ENCODE measurements around the gene KIF21A. TPM values are rescaled to one million over a fixed set of nuclear protein-coding genes. Genes with fewer than 3 reads are reported as not detected.

Gene KIF21A
- total and polyA plus RNA-seq, 3 experiments from 2014 or later: 18.8 to 44.6 (median 43.9) TPM

- H3K36me3 Mint-ChIP-seq: peaks cover 17 to 41% (median 17%) of the 10 kb centered on the region in 3 donors
- Histone ChIP-seq H3K4me1 (ENCODE audit: insufficient read depth, low read length) (peaks cover 16% of the 10 kb centered on the region), H3K27me3 (ENCODE audit: insufficient read depth, low read length, poor library complexity, severe bottlenecking) (no peaks in the 10 kb centered on the region), H3K9me3 (ENCODE audit: low read length) (no peaks in the 10 kb centered on the region), H3K36me3 (ENCODE audit: insufficient read depth, low read length) (no peaks in the 10 kb centered on the region), H3K4me3 (ENCODE audit: low read length) (peak overlapping the region; percentile 18), H3K27ac (ENCODE audit: low read depth, low read length) (peak overlapping the region; percentile 12)
- H3K9me3 Mint-ChIP-seq: peaks cover 0 to 6% (median 0%) of the 10 kb centered on the region in 5 donors
- peak overlapping the region; percentile 54 to 85 (median 76) for H3K4me3 Mint-ChIP-seq
- ChIA-PET POLR2A (interaction anchor here (1.1 kb wide), 1 partner anchor 288 kb away, joined by 3 read pairs; the partner anchor contains the start of gene ABCD2), CTCF (interaction anchor here (1.5 kb wide), 1 partner anchor 659 kb away, joined by 3 read pairs; no protein-coding TSS in a partner anchor)
- no peaks in the 10 kb centered on the region for H3K27me3 Mint-ChIP-seq
- peak in 1 of 5 donors; percentile 29 for DNase-seq
- peak overlapping the region; percentile 70 to 94 (median 92) for H3K27ac Mint-ChIP-seq
- peaks cover 32 to 43% (median 39%) of the 10 kb centered on the region in 3 donors for H3K4me1 Mint-ChIP-seq
Observed at GRCh38 chr12:39331539-39332261, 111.2 kb downstream of the KIF21A start.

GRCh38 chr12:39329876-39330275 is 113.0 kb downstream of the KIF21A start:
- CTCF ChIA-PET: no interaction called here
- Mint-ChIP-seq H3K4me3 (peak overlapping the region in 2 of 7 donors; percentile 18 to 36), H3K9me3 (peaks cover 0 to 6% (median 0%) of the 10 kb centered on the region in 5 donors), H3K36me3 (peaks cover 17 to 40% (median 21%) of the 10 kb centered on the region in 3 donors), H3K4me1 (peaks cover 32 to 43% (median 39%) of the 10 kb centered on the region in 3 donors), H3K27me3 (no peaks in the 10 kb centered on the region), H3K27ac (peak overlapping the region in 2 of 8 donors; percentile 37 to 63)
- H3K36me3 ChIP-seq (ENCODE audit: insufficient read depth, low read length): no peaks in the 10 kb centered on the region
- no peaks in the 10 kb centered on the region for H3K9me3 ChIP-seq (ENCODE audit: low read length)
- no peak for DNase-seq
- POLR2A ChIA-PET: no interaction called here
- H3K4me3 ChIP-seq (ENCODE audit: low read length): no peak overlapping the region
- no peak overlapping the region for H3K27ac ChIP-seq (ENCODE audit: low read depth, low read length)
- peaks cover 16% of the 10 kb centered on the region for H3K4me1 ChIP-seq (ENCODE audit: insufficient read depth, low read length)
- H3K27me3 ChIP-seq (ENCODE audit: insufficient read depth, low read length, poor library complexity, severe bottlenecking): no peaks in the 10 kb centered on the region

- Mint-ChIP-seq H3K27ac (peak overlapping the region in 5 of 8 donors; percentile 1 to 80 (median 11)), H3K27me3 (no peaks in the 10 kb centered on the region), H3K9me3 (peaks cover 0 to 6% (median 0%) of the 10 kb centered on the region in 5 donors), H3K36me3 (peaks cover 17 to 43% (median 21%) of the 10 kb centered on the region in 3 donors), H3K4me1 (peaks cover 32 to 43% (median 39%) of the 10 kb centered on the region in 3 donors), H3K4me3 (no peak overlapping the region)
- ChIA-PET POLR2A (no interaction called here), CTCF (no interaction called here)
- H3K36me3 ChIP-seq (ENCODE audit: insufficient read depth, low read length): no peaks in the 10 kb centered on the region
- H3K27ac ChIP-seq (ENCODE audit: low read depth, low read length): no peak overlapping the region
- no peak for DNase-seq
- no peak overlapping the region for H3K4me3 ChIP-seq (ENCODE audit: low read length)
- no peaks in the 10 kb centered on the region for H3K27me3 ChIP-seq (ENCODE audit: insufficient read depth, low read length, poor library complexity, severe bottlenecking)
- no peaks in the 10 kb centered on the region for H3K9me3 ChIP-seq (ENCODE audit: low read length)
- H3K4me1 ChIP-seq (ENCODE audit: insufficient read depth, low read length): peaks cover 16% of the 10 kb centered on the region
Observed at GRCh38 chr12:39329018-39329417, 113.9 kb downstream of the KIF21A start.

- Histone ChIP-seq H3K9me3 (ENCODE audit: low read length) (no peaks in the 10 kb centered on the region), H3K27me3 (ENCODE audit: insufficient read depth, low read length, poor library complexity, severe bottlenecking) (no peaks in the 10 kb centered on the region), H3K36me3 (ENCODE audit: insufficient read depth, low read length) (no peaks in the 10 kb centered on the region), H3K27ac (ENCODE audit: low read depth, low read length) (no peak overlapping the region), H3K4me3 (ENCODE audit: low read length) (no peak overlapping the region), H3K4me1 (ENCODE audit: insufficient read depth, low read length) (peaks cover 16% of the 10 kb centered on the region)
- DNase-seq: no peak
- Mint-ChIP-seq H3K27ac (peak overlapping the region in 2 of 8 donors; percentile 19 to 24), H3K9me3 (peaks cover 0 to 6% (median 0%) of the 10 kb centered on the region in 5 donors), H3K4me1 (peaks cover 32 to 43% (median 39%) of the 10 kb centered on the region in 3 donors), H3K27me3 (no peaks in the 10 kb centered on the region), H3K36me3 (peaks cover 17 to 42% (median 21%) of the 10 kb centered on the region in 3 donors), H3K4me3 (no peak overlapping the region)
- POLR2A ChIA-PET: no interaction called here
- CTCF ChIA-PET: interaction anchor here (1.2 kb wide), 1 partner anchor 9 kb away, joined by 6 read pairs; no protein-coding TSS in a partner anchor
Observed at GRCh38 chr12:39327965-39328364, 115.0 kb downstream of the KIF21A start.

- no peak for DNase-seq
- H3K9me3 ChIP-seq (ENCODE audit: low read length): no peaks in the 10 kb centered on the region
- Mint-ChIP-seq H3K9me3 (peaks cover 0 to 4% (median 0%) of the 10 kb centered on the region in 5 donors), H3K4me1 (peaks cover 29 to 38% (median 36%) of the 10 kb centered on the region in 3 donors), H3K36me3 (peaks cover 14 to 41% (median 23%) of the 10 kb centered on the region in 3 donors), H3K27me3 (no peaks in the 10 kb centered on the region), H3K27ac (peak overlapping the region in 4 of 8 donors; percentile 19 to 87 (median 66)), H3K4me3 (no peak overlapping the region)
- CTCF ChIA-PET: interaction anchor here (1.2 kb wide), 1 partner anchor 9 kb away, joined by 6 read pairs; no protein-coding TSS in a partner anchor
- H3K36me3 ChIP-seq (ENCODE audit: insufficient read depth, low read length): no peaks in the 10 kb centered on the region
- no peaks in the 10 kb centered on the region for H3K27me3 ChIP-seq (ENCODE audit: insufficient read depth, low read length, poor library complexity, severe bottlenecking)
- H3K27ac ChIP-seq (ENCODE audit: low read depth, low read length): no peak overlapping the region
- no peak overlapping the region for H3K4me3 ChIP-seq (ENCODE audit: low read length)
- peaks cover 12% of the 10 kb centered on the region for H3K4me1 ChIP-seq (ENCODE audit: insufficient read depth, low read length)
- POLR2A ChIA-PET: no interaction called here
Observed at GRCh38 chr12:39327510-39327909, 115.4 kb downstream of the KIF21A start.

- H3K4me1 ChIP-seq (ENCODE audit: insufficient read depth, low read length): no peaks in the 10 kb centered on the region
- Mint-ChIP-seq H3K36me3 (peaks cover 8 to 39% (median 16%) of the 10 kb centered on the region in 3 donors), H3K9me3 (no peaks in the 10 kb centered on the region), H3K4me3 (no peak overlapping the region), H3K27ac (no peak overlapping the region), H3K27me3 (no peaks in the 10 kb centered on the region), H3K4me1 (peaks cover 4 to 7% (median 4%) of the 10 kb centered on the region in 3 donors)
- ChIA-PET POLR2A (no interaction called here), CTCF (interaction anchor here (0.6 to 2.6 kb wide), 5 partner anchors 8 to 672 kb away, joined by 3 to 10 read pairs (median 3); no protein-coding TSS in a partner anchor)
- H3K9me3 ChIP-seq (ENCODE audit: low read length): no peaks in the 10 kb centered on the region
- no peaks in the 10 kb centered on the region for H3K36me3 ChIP-seq (ENCODE audit: insufficient read depth, low read length)
- no peak overlapping the region for H3K4me3 ChIP-seq (ENCODE audit: low read length)
- H3K27me3 ChIP-seq (ENCODE audit: insufficient read depth, low read length, poor library complexity, severe bottlenecking): no peaks in the 10 kb centered on the region
- DNase-seq: no peak
- no peak overlapping the region for H3K27ac ChIP-seq (ENCODE audit: low read depth, low read length)
Observed at GRCh38 chr12:39319180-39319579, 123.7 kb downstream of the KIF21A start.

- Histone ChIP-seq H3K27me3 (ENCODE audit: insufficient read depth, low read length, poor library complexity, severe bottlenecking) (no peaks in the 10 kb centered on the region), H3K4me1 (ENCODE audit: insufficient read depth, low read length) (no peaks in the 10 kb centered on the region), H3K9me3 (ENCODE audit: low read length) (no peaks in the 10 kb centered on the region), H3K4me3 (ENCODE audit: low read length) (no peak overlapping the region), H3K36me3 (ENCODE audit: insufficient read depth, low read length) (no peaks in the 10 kb centered on the region), H3K27ac (ENCODE audit: low read depth, low read length) (no peak overlapping the region)
- no peak overlapping the region for H3K27ac Mint-ChIP-seq
- no peak for DNase-seq
- H3K9me3 Mint-ChIP-seq: peaks cover 0 to 4% (median 0%) of the 10 kb centered on the region in 5 donors
- no peaks in the 10 kb centered on the region for H3K27me3 Mint-ChIP-seq
- ChIA-PET POLR2A (no interaction called here), CTCF (no interaction called here)
- no peak overlapping the region for H3K4me3 Mint-ChIP-seq
- peaks cover 10 to 60% (median 13%) of the 10 kb centered on the region in 3 donors for H3K36me3 Mint-ChIP-seq
- peaks cover 3 to 4% (median 4%) of the 10 kb centered on the region in 3 donors for H3K4me1 Mint-ChIP-seq
Observed at GRCh38 chr12:39314547-39314946, 128.4 kb downstream of the KIF21A start.

GRCh38 chr12:39309516-39309915 is 133.4 kb downstream of the KIF21A start:
- no peak overlapping the region for H3K27ac Mint-ChIP-seq
- H3K27me3 Mint-ChIP-seq: no peaks in the 10 kb centered on the region
- Histone ChIP-seq H3K27ac (ENCODE audit: low read depth, low read length) (no peak overlapping the region), H3K4me3 (ENCODE audit: low read length) (no peak overlapping the region), H3K36me3 (ENCODE audit: insufficient read depth, low read length) (no peaks in the 10 kb centered on the region), H3K27me3 (ENCODE audit: insufficient read depth, low read length, poor library complexity, severe bottlenecking) (no peaks in the 10 kb centered on the region), H3K9me3 (ENCODE audit: low read length) (no peaks in the 10 kb centered on the region), H3K4me1 (ENCODE audit: insufficient read depth, low read length) (no peaks in the 10 kb centered on the region)
- peaks cover 7 to 63% (median 13%) of the 10 kb centered on the region in 3 donors for H3K36me3 Mint-ChIP-seq
- ChIA-PET POLR2A (no interaction called here), CTCF (no interaction called here)
- H3K9me3 Mint-ChIP-seq: peaks cover 0 to 4% (median 0%) of the 10 kb centered on the region in 5 donors
- no peak overlapping the region for H3K4me3 Mint-ChIP-seq
- DNase-seq: no peak
- H3K4me1 Mint-ChIP-seq: no peaks in the 10 kb centered on the region

Data from CD8-positive, alpha-beta memory T cell (primary cell).